ENCODE data around the gene P2RY10.
"Not testable (repeated sequence)": the region's sequence is repeated elsewhere in the genome, so short reads cannot be mapped to it uniquely, and the experiment has no call there.

Gene P2RY10, protein sequence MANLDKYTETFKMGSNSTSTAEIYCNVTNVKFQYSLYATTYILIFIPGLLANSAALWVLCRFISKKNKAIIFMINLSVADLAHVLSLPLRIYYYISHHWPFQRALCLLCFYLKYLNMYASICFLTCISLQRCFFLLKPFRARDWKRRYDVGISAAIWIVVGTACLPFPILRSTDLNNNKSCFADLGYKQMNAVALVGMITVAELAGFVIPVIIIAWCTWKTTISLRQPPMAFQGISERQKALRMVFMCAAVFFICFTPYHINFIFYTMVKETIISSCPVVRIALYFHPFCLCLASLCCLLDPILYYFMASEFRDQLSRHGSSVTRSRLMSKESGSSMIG

DNA sequence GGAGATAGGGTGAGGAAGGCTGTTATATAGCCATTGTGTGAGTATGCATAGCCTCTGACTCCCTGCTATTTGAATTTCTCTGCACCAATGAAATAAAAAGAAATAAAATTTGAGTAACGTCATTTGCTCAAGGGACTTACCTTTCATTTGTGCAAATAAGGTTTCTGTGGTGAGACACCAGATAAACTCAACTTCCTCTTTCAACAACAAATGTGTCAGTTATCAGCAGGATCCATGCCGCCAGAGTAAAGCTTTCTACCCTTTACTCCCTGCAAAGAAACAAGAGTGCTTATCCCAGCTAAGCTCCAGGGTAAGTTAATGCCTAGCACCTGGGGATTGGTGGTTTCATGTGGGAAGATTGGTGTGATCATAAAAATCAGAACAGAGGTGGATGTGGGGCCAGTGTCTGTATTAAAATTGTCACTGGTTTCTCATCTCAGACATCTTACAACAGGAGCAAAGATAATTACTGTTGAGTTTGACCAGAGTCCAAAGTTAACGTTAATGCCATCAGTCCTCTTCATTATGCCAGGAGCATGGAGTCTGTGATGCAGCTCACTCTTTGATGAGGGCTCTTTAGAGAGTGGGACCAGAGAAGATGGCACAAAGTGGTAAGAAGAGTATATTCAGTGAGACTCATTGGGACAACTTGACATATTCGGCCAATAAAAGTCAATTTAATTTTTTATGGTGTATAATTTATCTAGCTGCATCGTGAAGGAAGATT, at the start of gene P2RY10:
TSS of gene P2RY10 (plus strand) at position 206 of the 727 bp plus-strand sequence. CDS start 15,130 bp downstream, outside the sequence.
- DNase-seq: peak; percentile 19

DNA sequence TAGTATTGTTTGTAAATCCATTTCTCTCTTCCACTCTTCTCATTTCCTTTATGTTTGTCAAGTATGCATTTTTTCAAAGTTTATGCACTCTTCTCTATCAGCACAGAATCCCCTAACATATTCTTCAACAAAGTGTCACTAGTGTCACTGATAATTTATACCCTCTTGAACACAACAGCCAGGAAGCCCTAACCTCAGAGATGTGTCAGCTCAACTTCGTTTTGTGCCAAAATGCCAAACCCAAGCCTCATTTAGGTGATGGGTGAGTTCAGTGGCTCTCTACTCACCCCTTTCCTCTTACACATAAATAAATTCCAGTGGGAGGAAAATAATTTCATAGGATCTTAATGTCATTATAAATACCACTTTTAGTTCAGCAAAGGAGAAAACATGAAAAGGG, 22.4 kb upstream of the P2RY10 start:
- DNase-seq: no peak

DNA sequence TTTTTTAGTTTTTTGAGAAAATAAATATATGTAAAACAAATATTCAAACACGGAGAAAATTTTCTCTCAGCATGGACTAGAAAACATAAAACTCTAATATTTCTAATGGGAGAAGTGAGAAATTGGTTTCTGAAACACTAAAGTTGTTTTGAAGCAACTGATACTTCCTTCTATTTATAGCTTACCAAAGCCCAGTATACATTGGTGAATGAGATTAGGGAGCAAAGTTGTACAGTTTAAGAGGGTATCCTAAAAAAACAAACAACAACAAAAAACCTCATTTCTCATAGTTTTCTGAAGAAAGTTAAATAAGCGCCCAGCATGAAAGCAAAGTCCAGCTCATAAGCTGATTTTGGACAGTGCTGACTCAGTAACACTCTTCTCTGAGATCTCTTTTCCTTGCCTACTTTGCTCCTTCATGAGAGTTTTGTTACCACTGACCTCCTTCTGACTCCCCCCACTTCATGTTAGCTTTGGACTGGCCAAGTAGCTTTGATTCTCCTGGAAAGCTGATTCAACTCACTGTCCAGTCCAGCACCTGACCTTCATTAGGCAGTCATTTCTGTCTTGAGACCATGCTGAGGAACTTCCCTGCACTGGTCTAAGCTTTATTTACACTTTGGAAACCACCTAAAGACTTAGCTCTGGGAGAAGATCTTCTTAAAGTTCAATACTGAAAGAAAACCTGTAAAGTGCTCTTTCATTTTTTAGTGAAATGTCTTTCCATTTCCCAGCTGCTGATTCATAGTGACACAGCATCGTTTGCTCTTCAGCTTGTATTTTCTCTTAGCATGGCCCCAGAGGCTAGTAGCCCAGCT, 21.8 kb upstream of the P2RY10 start:
- no peak for DNase-seq

DNA sequence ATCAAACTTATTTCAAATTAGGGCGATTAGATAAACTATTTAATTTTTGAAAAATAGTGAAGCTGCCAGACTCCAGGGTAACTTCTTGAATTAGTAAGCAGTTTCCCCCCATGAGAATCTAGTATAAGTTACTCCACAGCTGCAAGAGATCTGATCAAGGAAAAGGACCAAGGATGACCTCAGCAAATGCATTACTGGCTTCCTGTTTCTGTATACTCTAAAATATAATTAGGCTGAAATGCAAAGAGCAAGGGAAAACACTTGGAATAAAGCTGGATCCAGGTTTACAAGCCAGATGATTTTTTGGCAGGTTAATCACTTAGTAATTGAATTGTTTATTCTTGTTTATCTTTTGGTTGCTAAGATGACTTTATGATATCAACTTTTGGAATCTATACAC, 13.4 kb upstream of the P2RY10 start:
- no peak for DNase-seq

DNA sequence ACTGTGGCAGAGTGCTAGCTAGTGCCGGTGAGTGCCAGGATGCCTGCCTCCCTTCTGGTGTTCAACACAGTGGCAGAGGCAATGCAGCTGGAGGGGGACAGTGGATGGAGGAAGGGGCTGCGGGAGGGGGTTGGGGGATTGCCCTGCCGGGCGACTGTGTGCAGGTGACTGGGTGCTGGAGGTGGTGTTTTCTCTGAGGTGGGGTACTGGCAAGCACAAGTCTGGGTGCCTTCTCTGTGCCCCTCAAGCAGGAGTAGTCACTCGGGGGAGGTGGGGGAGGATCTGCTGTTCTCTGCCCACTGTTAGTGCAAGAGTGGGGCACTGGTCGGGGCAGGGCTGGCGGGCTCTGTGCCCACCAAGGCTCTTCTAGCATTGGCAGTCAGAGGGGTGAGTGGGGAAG, 10.3 kb upstream of the P2RY10 start:
- no peak for DNase-seq

DNA sequence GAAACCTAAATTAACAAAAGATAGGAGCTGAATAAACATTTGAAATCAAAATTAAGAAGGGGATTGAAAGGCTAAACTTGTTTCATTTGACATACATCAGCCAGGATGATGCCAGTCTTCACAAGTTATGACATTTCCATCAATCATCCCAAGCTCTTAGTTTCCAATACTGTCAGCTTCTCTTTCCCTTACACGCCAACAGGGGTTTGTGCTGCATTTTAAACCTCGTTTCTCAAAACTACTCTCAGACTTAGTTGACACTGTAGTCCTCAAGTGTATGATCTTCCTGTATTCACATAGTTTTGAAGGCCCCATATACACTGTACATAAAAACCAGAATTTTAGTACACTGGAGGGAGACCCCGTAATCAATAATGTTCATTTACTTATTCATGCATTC, 840 bp upstream of the P2RY10 start:
- no peak for DNase-seq

DNA sequence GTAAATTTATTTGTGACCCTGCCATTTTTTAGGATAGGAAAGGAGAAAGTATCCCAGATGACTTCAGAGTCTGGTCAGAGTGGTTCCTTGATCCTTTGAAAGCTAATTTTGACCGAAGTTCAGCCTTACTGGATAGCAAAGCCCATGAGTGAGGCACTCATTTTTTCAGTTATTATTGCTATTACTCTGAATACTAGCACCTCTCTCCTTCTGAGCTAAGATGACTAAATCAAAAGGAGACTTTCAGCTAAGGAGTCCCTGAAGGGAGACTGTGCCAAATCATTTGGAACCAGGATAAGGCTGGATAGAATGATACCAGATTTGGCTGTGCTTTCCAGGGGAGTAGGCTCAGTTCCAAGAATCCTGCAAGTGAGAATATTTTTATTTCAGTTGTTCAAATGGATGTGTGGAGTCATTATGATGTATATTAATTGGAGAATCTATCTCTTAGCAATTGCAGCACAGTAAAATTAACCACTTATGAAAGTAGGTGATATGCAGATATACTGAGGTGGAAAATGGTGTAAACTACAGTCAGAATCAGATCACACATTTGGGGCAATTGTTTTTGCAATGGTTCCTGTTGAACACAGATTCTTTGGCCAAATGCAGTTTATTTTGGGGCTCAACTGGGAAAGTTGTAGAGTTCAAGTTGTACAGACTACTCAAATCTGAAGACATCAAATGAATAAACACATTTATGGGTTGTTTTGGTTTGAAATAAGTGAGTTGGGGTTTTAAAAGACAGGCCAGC, 1.2 kb downstream of the P2RY10 start:
- DNase-seq: no peak

DNA sequence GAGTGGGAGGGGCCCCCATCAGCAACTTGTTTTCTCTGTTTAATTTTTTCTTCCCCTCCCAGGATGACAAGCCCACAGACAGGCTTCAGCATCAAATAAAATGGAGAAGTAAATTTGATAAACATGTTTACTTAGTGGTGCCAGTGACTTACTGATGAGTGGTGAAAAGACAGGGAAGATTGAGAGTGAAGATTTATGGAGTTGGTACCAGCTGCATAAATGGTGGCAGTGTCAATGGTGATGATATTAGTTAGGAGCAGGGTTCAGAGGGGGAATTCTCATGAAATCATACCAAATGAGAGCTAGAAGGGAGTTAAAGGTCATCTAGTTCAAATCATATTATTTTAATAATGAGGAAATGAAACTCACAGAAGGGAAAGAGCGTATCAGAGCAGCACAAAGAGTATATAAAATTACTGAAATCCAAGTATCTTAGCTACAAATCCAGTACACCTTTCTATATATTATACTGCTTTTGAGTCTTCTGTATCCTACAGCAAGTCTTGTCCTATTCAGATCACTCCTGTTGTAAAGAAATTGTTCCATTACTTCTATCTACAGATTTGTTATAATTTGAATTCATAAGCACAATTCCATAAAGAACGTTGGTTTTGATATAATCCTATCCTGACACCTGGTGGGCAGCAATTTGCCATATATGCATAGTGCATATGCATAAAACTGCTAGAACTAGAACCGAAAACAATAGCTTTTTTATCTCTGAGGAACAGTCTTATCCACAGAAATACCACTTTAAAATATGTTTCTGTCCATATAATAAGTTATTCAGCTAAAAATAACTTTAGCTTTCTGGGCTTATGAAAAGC, 5.0 kb downstream of the P2RY10 start:
- no peak for DNase-seq

DNA sequence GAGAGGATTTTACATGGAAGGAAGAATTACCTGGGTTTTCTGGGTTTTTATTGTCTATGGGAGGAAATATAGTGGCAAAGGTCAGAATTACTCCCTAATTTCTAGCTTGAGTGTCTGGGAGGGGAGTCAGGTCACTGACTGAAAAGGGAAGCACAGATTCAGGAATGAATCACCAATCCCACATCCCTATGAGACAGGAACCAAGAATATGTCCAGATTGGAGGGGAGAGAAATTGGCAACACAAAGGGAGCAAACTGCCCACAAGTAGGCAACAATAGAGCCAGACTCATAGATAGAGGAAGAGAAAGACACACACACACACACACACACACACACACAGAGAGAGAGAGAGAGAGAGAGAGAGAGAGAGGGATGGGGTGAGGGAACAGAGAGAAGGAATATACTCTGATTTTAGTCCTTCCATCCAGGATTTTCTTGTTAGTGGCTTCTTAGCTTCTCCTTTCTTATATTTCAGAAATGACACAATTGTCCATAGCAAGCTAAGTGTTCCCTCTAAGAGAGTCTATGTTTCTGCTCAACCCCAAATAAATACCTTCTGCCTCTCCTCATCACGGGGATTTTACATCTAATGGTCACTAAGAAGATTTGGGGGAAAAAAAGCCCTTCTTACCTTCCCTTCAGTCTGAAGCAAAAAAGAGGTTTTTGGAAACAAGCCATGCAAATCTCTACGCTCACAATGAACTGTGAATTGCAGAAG, 12.0 kb downstream of the P2RY10 start:
- no peak for DNase-seq

DNA sequence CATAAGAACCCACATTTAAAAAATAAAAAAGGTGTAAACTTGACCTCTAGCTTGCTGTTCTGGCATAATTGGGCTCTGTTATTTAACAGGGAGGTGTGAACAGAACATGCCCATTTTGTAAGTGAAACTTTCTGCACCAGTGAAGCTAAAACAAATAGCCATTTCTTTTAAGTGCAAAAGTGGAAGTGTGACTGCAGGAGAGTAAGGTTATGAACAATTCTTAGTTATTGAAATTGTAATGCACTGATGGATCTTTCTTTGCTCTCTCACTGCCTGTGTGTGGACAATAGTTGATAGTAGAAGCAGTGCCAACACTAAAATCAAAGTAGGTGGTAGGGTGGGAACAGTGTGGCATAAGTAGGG, 12.6 kb downstream of the P2RY10 start:
- DNase-seq: no peak

DNA sequence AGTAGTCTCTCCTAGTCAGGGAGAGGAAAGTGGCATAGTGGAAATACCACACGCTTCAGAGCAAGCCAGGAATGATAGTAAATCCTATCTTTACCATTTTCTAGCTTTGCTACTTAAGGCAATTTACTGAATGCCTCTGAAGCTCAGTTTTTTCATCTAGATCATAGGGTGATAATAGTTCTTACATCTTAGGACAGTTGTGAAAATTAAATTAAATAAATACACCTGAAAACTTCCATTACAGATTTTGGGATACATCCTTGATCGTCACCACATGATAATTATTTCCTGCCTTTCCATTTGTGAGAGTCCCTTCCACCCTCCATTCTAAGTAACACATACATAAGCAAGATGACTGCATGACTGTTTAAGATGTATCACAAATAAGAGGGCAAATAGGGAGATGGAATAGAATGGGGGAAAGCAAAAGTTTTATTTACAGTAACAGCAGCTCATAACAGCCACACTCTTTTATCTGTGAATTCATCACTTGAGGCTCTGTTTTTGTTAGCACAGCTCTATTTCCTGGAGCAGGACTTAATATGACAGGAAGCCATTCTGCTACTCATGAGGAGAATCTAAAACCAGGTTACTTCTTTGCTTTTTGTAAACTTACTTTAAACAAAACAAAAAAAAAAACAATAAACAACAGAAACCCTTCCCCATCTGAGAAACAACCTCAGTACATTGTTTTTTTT, 13.4 kb downstream of the P2RY10 start:
- no peak for DNase-seq

DNA sequence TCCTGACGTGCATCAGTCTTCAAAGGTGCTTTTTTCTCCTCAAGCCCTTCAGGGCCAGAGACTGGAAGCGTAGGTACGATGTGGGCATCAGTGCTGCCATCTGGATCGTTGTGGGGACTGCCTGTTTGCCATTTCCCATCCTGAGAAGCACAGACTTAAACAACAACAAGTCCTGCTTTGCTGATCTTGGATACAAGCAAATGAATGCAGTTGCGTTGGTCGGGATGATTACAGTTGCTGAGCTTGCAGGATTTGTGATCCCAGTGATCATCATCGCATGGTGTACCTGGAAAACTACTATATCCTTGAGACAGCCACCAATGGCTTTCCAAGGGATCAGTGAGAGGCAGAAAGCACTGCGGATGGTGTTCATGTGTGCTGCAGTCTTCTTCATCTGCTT, 15.7 kb downstream of the P2RY10 start:
- no peak for DNase-seq

DNA sequence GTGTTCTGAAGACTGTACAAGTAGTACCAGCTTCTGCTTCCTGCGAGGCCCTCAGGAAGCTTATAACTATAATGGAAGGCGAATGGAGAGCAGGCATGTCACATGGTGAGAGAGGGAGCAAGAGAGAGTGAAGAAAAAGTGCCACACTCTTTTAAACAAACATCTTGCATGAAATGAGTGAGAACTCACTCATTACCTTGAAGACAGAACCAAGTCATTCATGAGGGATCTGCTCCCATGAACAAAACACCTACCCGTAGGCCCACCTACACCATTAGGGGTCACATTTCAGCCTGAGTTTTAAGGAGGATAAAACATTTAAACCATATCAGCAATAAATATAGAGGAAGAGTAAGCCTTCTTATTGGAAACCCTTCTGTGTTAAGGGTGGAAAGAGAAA, 19.4 kb downstream of the P2RY10 start:
- no peak for DNase-seq

DNA sequence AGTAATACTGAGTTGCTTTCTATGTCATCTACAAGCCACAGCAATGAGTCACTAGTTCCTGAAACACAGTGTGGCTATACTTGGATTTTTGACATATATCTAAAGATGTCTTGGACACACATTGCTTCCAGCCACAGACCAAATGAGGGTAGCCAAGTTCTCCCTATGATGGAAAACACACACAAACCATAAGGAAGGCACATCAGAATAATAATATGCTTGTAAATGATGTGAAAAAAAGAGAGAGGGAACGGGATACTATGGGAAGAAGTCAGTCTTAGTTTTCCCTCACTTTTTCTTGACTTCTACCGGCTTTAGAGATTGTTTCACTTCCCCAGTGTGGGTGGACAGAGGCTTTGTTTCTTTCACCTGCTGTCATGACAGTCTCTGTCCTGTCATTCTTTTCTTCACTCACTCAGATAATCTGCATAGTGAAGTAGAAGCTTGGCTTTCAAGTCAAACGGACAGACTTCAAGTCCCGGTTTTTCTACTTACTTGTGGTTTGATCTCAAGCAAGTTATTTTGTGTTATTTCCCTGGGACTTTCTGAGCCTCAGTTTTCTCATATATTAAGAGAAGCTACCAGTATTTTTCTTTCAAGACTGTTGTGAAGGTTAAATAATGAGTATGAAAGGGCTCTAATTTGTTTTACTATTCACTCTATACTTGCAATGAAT, 34.7 kb downstream of the P2RY10 start:
- no peak for DNase-seq

DNA sequence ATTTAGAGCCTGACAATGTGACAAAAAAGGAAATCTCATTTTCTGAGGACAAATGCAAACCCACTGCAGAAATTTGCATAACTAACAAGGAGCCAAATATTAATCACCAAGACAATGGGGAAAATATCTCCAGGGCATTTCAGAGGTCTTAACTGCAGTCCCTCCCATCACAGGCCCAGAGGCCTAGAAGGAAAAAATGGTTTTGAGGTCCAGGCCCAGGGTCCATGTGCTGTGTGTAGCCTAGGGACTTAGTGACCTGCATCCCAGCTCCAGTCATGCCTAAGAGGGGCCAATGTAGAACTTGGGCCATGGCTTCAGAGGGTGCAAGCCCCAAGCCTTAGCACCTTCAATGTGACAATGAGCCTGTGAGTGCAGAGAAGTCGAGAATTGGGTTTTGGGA, 44.2 kb downstream of the P2RY10 start:
- no peak for DNase-seq

DNA sequence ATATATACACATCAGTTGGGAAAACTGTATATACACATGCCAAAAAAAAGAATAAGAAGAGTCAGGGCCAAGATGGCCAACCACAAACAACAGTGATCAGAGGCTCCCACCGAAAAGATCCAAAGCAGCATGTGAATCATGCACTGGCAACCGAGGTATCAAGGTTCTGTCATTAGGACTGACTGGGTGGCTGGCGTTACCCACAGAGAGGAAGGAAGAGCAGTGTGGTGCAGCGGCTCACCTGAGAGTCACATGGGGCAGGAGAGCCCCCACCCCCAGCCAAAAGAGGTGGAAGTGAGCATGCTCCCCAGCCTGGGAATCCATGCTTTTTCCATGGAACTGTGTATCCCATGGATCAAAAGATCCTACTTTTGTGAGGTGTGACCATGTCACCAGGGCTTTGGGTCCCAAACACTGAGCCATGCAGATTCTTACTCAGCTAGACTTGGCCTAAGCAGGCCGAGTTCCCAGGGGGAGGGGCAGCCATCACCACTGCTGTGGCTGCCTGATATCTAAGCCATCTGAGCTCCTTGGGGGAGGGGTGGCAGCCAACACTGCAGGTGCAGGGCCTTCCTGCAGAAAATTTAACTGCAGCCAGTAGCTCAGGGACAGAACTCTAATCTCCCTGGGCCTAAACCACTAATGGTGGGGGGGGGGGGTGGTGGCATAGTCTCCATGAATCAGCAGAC, 52.8 kb downstream of the P2RY10 start:
- no peak for DNase-seq

DNA sequence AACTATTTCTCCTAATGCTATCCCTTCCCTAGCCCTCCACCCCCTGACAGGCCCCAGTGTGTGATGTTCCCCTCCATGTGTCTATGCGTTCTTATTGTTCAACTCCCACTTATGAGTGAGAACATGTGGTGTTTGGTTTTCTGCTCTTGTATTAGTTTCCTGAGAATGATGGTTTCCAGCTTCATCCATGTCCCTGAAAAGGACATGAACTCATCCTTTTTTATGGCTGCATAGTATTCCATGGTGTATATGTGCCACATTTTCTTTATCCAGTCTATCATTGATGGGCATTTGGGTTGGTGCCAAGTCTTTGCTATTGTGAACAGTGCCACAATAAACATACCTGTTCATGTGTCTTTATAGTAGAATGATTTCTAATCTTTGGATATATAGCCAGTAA, 62.3 kb downstream of the P2RY10 start:
- DNase-seq: not testable (repeated sequence)
